CD1c-positive myeloid dendritic cell (primary cell): ENCODE data around the gene ANO10.
"Not testable (repeated sequence)": the region's sequence is repeated elsewhere in the genome, so short reads cannot be mapped to it uniquely, and the experiment has no call there.

Source experiments
- DNase-seq: peaks from one replicate; pipeline ENCODE4 v3.0.0-alpha.2; 2016; ENCODE audit errors: extremely low spot score

The ANO10 gene

DNA sequence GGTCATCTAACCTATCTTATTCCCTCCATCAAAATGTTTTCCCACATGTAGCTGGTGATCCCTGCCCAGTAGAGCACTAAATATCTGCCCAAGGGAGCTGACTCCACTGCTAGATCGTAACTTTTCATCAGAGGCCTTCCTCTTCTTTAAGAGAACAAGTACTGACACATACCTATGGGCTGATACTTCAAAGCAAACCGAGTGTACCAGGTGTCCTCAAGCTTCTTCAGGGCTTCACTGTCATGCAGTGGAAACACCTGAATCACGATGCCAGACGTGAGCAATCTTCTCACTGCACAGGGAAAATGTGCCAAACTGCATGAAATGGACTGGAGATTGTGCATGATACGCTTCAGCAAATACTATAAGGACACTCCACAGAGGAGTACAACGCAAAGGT, 41.6 kb downstream of the ANO10 start:
- no peak for DNase-seq

DNA sequence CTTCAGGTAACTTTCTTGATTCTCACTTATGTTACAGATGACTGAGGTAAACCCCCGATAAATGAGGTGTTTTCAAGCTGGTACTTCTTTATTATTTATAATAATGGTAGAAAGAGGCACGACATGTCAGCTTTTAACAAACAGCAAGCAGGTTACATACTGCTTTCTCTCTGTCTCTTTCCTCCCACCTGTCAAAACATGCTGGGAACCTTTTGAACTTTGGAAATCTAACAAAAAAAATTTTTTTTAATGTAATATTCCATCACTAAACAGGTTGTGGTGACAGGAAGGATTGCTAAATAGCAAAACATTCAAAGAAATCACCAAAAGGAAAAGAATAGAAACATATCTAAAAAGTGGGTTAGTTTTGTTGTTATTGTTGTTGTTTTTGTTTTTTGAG, 48.2 kb downstream of the ANO10 start:
- DNase-seq: no peak

DNA sequence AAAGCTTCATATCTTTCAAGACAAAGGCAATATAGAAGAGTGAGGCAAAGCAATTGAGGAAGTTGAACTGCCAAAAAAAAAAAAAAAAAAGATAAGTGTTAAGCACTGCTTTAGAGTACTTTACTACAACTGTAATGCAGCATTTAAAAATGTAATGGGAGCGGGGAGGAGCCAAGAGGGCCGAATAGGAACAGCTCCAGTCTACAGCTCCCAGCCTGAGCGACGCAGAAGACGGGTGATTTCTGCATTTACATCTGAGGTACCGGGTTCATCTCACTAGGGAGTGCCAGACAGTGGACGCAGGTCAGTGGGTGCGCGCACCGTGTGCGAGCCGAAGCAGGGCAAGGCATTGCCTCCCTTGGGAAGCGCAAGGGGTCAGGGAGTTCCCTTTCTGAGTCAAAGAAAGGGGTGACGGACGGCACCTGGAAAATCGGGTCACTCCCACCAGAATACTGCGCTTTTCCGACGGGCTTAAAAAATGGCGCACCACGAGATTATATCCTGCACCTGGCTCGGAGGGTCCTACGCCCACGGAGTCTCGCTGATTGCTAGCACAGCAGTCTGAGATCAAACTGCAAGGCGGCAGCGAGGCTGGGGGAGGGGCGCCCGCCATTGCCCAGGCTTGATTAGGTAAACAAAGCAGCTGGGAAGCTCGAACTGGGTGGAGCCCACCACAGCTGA, 56.0 kb downstream of the ANO10 start:
- DNase-seq: not testable (repeated sequence)

DNA sequence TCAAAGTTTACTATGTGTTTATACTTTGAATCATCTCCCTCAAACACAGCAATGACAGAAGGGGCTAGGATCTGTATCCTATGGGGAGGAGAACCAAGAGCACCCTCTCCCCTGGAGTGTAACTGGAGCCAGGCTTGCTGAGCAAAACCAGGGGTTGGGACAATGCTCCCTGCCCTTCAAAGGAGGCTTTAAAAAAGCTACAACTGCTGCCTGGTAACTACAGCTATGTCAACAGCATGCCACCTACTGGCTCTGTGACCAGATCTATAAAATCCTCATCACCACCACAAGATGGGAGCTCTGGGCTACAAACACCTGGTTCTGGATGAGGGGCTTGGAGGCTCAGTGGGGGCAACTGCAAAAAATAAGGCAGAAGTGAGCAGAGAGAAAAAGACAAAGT, 61.9 kb downstream of the ANO10 start:
- DNase-seq: no peak

DNA sequence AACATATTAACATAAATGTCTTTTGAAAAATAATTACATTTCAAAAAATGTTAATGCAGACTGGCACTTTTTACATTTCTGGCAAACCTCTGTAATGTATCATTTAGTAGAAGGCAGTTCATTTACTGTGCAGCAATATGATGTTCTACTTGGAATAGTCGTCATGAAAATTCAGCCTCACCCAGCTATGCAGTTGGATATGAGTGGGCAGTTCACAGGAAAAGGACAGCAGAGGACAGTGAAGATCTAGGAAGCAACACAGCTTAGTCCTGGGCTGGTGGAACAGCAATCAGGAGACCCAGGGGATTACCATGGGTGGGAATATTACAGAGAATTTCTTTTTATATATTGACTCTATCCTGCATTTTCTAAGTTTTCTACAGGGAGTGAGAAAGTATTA, 63.6 kb downstream of the ANO10 start:
- no peak for DNase-seq

DNA sequence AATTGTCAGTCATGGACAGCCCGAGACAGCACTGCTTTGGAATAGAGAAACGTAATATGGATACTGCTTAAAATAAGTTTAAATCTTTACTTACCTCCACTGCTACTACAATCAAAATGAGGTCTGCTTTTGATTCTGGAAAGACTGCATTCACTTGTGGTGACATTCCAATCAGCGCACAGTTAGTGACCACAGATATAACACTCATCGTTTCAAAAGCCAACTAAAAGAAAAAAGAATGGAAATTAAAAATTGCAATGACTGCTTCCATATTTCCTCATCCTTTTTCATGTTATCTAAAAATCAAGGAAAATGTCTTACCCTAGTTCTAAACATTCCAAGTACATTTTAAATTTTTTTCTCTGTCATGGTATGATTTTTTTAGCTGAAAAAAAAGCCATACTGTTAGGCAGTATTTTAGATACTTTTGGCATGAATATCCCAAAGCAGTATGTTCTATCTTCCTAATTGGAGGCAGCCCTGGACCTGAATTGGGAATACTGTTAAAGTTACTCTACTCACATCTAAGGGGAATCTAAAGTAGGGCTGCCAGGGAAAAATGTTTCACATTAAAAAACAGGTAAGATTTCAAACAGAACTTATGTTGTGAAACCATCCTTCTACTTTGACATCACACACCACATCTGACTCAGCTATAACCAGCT, 72.1 kb downstream of the ANO10 start:
- DNase-seq: no peak

DNA sequence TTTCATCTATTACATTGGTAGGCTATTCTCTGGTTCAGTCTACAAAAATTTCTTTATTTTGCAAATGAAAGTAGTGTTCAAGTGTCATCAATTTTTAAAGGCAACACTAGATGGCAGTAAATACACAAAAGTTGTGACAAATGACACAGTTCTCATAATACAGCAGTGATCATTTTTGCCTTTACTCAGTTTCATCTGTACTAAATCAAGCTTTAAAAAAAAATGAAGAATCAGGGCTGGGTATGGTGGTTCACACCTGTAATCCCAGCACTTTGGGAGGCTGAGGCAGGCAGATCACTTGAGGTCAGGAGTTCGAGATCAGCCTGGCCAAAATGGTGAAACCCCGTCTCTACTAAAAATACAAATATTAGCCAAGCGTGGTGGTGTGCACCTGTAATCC, 77.5 kb downstream of the ANO10 start:
- DNase-seq: peak; percentile 71

DNA sequence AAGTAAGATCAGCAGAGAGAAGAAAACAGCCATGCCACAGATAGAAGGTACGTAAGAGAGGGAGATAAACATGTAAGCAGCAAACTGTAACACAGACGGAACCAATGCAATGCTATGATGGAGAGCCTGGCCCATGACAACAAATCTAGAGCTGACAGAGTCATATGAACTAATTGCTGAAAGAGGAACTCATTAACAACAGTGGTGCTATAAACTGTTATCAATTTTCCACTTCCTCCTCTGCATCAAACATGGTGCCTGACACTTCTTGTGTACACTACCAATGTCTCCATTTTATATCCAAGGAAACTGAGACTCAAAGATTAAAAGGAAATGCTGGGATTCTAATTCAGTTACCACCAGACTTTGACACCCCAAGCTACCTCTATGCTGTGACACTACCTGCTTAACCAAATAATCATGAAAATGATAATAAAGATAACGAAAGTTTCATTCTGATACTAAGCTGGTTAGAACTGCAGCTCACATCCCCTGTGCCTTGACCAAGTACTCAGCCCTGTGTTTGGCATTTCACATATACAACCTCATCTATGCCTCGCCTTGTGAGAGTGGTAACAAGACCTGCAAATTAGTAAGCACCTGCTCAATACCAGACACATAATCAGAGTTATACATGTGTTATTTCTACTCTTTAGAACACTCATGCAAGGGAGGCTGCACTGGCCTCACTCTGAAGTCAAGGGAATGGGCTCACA, 79.3 kb downstream of the ANO10 start:
- no peak for DNase-seq

DNA sequence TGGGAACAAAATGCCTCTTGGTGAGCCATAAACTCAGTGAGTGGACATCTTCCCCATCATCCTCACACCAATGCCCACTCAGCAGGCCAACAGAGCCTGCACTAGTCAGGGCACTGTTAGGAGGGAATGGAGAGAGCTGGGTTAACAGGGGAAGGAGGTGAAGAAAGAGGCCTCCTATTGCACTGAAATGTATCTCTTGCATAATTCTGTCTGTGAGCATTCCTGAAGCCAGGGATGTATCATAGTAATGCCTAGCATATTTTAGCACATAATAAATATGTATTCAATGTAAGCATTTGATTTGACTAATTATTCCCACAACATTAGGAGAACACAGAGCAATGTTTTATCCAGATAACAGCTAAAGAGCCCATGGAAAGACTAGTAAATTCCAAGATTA, 81.2 kb downstream of the ANO10 start:
- DNase-seq: no peak

DNA sequence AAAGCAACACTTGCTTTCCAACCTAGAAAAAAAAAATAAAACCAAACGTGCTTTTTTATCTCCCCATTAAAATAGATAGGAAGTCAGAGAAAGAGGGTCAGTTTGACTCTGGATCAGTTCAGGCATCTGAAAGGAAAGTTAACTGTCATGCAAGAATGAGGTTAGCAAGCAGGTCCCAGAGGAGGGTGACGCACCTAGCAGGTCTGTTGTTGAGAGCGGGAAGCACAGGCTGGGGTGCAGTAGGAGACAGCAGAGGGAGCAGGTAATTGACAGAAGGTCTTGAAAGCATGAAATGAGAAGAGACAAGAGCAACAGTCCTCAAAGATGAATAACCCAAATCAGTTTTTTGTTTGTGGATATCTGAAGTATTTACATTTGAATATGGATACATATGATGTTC, 82.5 kb downstream of the ANO10 start:
- DNase-seq: no peak

DNA sequence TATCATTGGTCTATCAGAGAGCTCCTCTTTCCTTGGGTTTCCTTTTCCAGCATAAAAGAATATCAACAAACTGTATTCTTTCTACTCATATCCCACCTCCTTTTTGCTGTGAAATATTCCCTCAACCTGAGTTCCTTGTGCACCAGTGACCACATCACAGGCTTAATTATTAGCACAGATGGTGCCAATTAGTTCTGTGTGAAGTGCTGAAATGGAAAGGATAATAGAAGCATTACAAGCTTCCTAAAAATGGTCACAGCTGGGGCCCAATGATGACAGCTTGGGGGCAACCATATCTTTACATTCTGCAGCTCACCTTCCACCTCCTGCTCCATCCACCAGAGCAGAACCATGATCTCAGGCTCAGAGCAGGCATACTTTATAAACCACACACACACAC, 84.6 kb downstream of the ANO10 start:
- no peak for DNase-seq

DNA sequence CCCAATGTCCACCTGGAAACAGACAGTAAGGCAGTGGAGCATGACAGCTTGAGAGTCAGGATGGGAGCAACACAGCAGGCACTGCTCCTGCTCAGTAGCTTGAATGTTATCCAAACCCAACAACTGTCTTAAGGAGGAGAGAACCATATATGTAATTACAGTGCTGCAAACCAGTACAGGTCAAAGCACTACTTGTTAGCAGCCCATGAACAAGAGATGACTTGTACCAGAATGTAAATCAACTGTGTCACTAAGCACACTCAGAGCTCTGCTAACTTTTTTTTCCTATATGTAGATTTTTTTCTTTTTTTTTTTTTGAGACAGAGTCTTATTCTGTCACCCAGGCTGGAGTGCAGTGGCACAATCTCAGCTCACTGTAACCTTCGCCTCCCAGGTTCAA, 87.1 kb downstream of the ANO10 start:
- DNase-seq: no peak

DNA sequence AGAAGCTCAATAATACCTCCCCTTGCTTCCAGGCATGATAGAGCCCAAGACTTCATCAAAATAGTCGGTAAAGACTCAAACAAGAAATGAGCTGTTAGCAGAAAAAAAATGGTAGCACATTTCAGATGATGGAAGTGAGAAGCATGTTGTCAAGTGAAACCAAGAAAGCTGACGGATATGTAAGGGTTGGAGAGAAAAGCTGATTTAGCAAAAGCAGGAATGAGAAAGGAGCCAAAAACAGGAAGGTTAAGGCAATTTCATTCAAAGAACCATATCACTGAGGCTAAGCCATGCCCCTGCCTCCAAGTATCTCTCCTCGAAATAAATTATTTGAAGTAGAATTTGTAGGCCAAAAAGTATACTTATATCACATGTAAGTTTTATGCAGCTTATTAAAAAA, 88.8 kb downstream of the ANO10 start:
- no peak for DNase-seq

DNA sequence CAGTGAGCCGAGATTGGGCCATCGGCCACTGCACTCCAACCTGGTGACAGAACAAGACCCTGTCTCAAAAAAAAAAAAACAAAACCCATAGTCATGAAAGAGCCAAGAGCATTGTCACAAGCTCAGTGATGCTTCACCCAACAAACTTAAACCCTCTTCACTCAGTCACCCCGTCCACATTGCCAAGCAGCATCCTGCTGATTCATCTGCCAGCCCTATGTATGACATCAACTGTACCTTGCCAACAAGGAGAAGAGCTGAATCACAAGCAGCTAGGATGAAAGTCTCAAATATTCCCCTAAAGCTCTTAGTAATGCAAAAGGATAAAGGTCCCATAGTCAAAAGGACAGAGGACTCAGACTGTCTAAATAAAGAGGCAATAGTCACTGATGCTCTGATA, 90.0 kb downstream of the ANO10 start:
- DNase-seq: no peak

DNA sequence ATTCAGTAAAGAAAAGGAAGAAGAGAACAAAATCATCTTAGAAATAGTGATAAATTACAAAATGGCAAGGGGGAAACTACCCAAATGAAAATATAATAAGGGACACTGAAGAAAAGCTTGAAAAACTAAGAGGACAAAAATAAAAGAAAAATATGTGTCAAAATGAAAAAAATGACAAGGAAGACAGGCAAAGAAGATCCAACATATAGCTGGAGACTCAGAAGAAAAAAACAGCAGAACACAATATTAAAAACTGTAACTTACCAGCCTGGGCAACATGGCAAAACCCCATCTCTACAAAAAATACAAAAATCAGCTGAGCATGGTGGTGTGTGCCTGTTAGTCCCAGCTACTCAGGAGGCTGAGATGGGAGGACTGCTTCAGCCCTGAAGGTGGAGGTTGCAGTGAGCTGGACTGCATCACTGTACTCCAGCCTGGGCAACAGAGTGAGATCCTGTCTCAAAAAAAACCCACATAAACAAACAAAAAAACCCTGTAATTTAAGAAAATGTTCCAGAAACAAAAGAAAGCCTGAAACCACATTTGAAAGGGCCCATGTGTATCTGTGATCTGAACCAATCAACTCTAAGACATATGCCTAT, 93.2 kb downstream of the ANO10 start:
- no peak for DNase-seq

DNA sequence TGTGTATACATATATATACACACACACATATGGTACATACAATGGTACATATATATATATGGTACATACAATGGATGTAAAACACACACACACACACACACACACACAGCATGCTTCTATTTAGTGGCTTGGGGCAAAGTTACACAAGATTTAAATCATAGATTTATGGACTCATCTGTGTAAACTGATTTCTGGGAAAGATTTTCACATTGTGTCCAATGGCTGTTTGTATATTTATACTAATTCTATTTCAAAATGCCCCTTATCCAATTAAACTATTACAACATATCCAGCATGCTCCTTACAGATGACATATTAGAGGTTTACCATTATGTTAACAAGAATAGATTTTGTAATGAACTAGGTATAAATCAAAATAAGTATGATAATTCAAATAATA, 94.9 kb downstream of the ANO10 start:
- no peak for DNase-seq

DNA sequence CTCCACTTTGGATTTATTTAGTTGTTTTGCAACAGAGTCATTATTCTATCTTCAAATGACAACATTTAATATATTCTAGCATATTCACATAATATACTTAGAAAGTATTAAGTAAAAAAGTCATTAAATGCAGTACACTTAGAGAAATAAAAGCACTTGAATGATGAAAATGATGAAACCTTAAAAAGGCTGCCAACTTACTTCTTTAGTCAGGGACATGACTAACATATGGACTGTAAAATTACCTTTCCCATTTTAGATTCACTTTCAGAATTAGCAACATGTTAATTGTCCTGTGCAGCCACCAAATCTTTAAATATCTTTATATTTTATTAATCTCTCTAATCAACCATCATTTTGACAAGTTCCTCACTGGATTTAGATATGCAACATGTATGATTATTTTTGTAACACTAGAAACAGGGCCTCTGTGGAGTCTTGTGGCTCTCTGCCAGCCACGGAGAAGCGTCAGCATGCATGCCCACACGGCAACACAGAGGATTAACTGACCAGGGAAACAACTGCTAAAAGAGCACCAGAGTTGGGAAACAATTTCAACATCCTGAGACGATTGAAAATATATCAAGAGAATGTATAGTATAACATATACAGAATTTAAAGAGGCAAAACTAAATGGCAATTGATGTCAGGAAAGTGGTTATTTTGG, 95.7 kb downstream of the ANO10 start:
- no peak for DNase-seq

DNA sequence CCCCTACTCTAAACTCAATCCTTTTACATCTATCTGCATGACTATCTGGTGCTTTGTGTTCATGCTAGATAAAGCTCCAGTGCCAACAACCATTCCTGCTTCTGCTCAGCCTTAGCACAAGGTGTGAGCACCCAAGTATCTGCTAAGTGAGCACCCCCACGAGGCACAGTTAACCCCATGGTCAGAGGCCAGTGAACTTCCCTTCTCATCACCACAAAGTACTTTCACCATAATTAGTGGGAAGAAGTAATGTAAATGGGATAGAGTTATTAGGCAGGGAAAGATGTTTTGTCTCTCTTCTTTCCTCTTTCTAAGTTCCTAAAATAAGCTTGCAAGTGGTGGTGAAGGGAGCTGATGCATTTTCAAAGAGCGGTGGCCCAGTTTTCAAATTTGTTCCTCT, 96.4 kb downstream of the ANO10 start:
- DNase-seq: no peak

DNA sequence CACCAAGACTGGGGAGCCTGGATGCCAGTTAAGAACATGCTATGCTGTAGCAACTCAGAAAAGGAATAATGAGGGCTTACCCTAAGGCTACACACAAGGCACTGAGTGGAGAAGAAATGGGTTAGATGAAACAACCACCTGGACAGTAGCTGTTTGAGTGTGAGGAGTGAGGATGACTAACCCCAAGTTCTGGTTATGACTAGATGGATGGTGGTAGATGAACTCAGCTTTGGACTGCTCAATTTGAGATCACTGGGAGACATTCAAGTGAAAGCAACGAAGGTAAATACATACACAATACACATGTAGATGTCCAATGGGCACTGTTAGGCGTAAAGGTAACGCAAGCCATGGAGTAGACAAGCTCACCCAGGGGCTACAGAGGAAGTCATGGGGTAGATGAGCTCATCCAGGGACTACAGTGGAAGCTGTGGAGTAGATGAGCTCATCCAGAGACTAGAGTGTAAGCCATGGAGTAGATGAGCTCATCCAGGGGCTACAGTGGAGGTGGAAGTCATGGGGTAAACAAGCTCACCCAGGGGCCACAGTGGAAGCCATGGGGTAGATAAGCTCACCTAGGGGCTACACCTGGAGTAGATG, 98.3 kb downstream of the ANO10 start:
- DNase-seq: no peak

DNA sequence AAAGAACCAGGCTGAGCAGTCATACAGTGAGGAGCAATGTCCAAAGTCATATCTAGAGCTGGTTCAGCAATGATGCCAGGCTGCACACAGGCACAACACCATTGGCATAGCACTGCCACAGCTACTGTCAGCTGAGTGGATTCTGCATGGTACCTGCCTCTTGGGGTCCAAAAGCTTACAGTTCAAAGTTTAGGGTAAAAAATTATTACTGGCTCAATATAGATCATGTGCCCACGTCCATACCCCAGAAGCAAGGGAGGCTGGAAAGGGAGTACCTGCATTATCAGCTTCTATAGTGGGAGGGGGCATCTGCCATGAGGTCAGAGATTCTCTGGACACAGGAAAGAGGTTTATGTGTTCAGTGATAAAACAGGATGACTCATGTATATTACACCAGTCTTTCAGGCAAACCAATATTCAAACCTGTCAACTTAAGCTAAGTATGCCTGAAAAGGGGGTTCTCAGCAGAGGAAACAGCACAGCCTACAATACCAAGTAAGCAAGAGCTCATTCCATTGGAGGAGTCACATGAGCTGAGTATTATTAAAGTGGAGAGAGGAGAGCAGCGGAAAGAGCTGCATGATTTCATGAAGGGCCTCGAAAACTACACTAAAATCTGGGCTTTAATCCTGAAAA, 99.0 kb downstream of the ANO10 start:
- DNase-seq: no peak

DNA sequence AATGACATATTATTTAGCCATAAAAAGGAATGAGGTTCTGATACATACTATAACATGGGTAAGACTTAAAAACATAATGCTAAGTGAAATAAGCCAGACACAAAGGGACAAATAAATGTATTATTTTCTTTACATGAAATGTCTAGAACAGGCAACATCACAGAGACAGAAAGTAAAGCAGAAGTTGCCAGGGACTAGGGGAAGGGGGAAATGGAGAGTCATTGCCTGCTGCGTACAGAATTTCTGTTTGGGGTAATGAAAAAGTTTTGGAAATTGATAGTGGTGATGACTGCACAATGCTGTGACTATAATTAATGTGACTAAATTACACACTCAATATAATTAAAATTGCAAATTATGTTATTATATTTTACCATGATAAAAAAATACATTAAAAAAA, 99.9 kb downstream of the ANO10 start:
- no peak for DNase-seq
